Measurements from ENCODE around the gene ZBTB1. TPM values are rescaled to one million over a fixed set of nuclear protein-coding genes. Genes with fewer than 3 reads are reported as not detected.

ZBTB1 gene
- polyA plus RNA-seq, 1 donor from 2014 or later: 24.8 TPM

Small RNAs within 50 kb of the gene (small RNA-seq; reads per million reads assigned to genes)
- gene AL049869.4: 0 reads per million in 3 experiments

Other genes starting within 250 kb of the ZBTB1 start
- 0.35 and 1.3 TPM in 2 replicates for gene ESR2, start 210.4 kb upstream of the ZBTB1 start, polyA plus RNA-seq
- 5.4 and 7.1 TPM in 2 replicates for gene MTHFD1, start 116.4 kb upstream of the ZBTB1 start, polyA plus RNA-seq
- gene AKAP5, start 39.3 kb upstream of the ZBTB1 start, polyA plus RNA-seq: 1.8 and 2.6 TPM in 2 replicates
- 5.3 TPM in 2 replicates for gene ZBTB25, start 932 bp upstream of the ZBTB1 start, polyA plus RNA-seq
- gene HSPA2, start 36.0 kb downstream of the ZBTB1 start, polyA plus RNA-seq: 0.25 TPM in 1 of 2 replicates, not detected in the other
- not detected in 2 replicates for gene PPP1R36, start 45.2 kb downstream of the ZBTB1 start, polyA plus RNA-seq
- gene PLEKHG3, start 199.7 kb downstream of the ZBTB1 start, polyA plus RNA-seq: 15.8 and 27.3 TPM in 2 replicates